NCI-H128 (cell line): ENCODE data around the gene DGCR2.
"Not testable (repeated sequence)": the region's sequence is repeated elsewhere in the genome, so short reads cannot be mapped to it uniquely, and the experiment has no call there.

ENCODE experiments used
- DNase-seq: peaks from one replicate; lab custom pipeline; 2025; ENCODE audit not compliant: unreplicated experiment; lab: John Stamatoyannopoulos, UW

Gene DGCR2

GRCh38 chr22:19032898-19033567, 89.2 kb downstream of the DGCR2 start:
- not testable (repeated sequence) for DNase-seq

- not testable (repeated sequence) for DNase-seq
Observed at GRCh38 chr22:19032156-19032785, 89.9 kb downstream of the DGCR2 start.

GRCh38 chr22:19030889-19031252, 91.3 kb downstream of the DGCR2 start:
- not testable (repeated sequence) for DNase-seq

GRCh38 chr22:19030226-19030888, 91.9 kb downstream of the DGCR2 start:
- not testable (repeated sequence) for DNase-seq

- DNase-seq: not testable (repeated sequence)
Observed at GRCh38 chr22:19029113-19030103, 92.8 kb downstream of the DGCR2 start.

- not testable (repeated sequence) for DNase-seq
Observed at GRCh38 chr22:19028060-19028455, 94.2 kb downstream of the DGCR2 start.

GRCh38 chr22:19027371-19028059, 94.7 kb downstream of the DGCR2 start:
- not testable (repeated sequence) for DNase-seq

- not testable (repeated sequence) for DNase-seq
Observed at GRCh38 chr22:19026080-19026479, 96.1 kb downstream of the DGCR2 start.

GRCh38 chr22:19024956-19025489, 97.2 kb downstream of the DGCR2 start:
- not testable (repeated sequence) for DNase-seq

- not testable (repeated sequence) for DNase-seq
Observed at GRCh38 chr22:19023931-19024330, 98.3 kb downstream of the DGCR2 start.

GRCh38 chr22:19022755-19023154, 99.5 kb downstream of the DGCR2 start:
- DNase-seq: no peak

GRCh38 chr22:19019679-19020032, 102.6 kb downstream of the DGCR2 start:
- DNase-seq: no peak

- DNase-seq: no peak
Observed at GRCh38 chr22:19019029-19019678, 103.1 kb downstream of the DGCR2 start.

- DNase-seq: no peak
Observed at GRCh38 chr22:19018256-19018655, 104.0 kb downstream of the DGCR2 start.

- DNase-seq: no peak
Observed at GRCh38 chr22:19016081-19016766, 106.0 kb downstream of the DGCR2 start.

GRCh38 chr22:19014886-19015285, 107.3 kb downstream of the DGCR2 start:
- no peak for DNase-seq

GRCh38 chr22:19013881-19014598, 108.2 kb downstream of the DGCR2 start:
- not testable (repeated sequence) for DNase-seq

GRCh38 chr22:19013411-19013810, 108.8 kb downstream of the DGCR2 start:
- DNase-seq: not testable (repeated sequence)
